CD14-positive monocyte (primary cell): ENCODE data around the gene PSMB7. TPM values are rescaled to one million over a fixed set of nuclear protein-coding genes. Genes with fewer than 3 reads are reported as not detected.

Experiments used
- DNase-seq, 3 donors: peaks; one replicate each; pipeline ENCODE4 v3.0.0-alpha.2; 2011 to 2022
- H2AFZ ChIP-seq: 2 replicates; pipeline ENCODE4 v1.6.0; 2012; ENCODE audit warnings: mild to moderate bottlenecking, low read depth, low read length, inconsistent platforms; ENCODE audit not compliant: insufficient read depth, poor library complexity, severe bottlenecking
- H3K27ac ChIP-seq, 2 donors: 1 replicate in 1 of 2; 2 replicates in 1 of 2; pipeline ENCODE4 v1.5.1; 2012 to 2013; ENCODE audit warnings: low read length in 2 of 2, control low read depth in 1 of 2, inconsistent platforms in 1 of 2, low read depth in 1 of 2, mild to moderate bottlenecking in 1 of 2
- H3K27me3 ChIP-seq, 2 donors: one replicate each; pipeline versions ENCODE4 v1.6.0 to v1.6.1; 2011 to 2013; ENCODE audit warnings: low read length in 2 of 2; ENCODE audit not compliant: control insufficient read depth in 2 of 2, insufficient read depth in 2 of 2
- H3K36me3 ChIP-seq, 2 donors: replicated peaks in 1 of 2; 1 replicate in 1 of 2; 2 replicates in 1 of 2; pipeline versions ENCODE4 v1.5.1 to v1.6.1; 2012 to 2013; ENCODE audit warnings: low read length in 2 of 2, control low read depth in 1 of 2, inconsistent platforms in 1 of 2, mild to moderate bottlenecking in 1 of 2; ENCODE audit not compliant: insufficient read depth in 2 of 2, control insufficient read depth in 1 of 2
- H3K4me1 ChIP-seq, 2 donors: 1 replicate in 1 of 2; 2 replicates in 1 of 2; pipeline versions ENCODE4 v1.5.1 to v1.6.1; 2012 to 2013; ENCODE audit warnings: low read length in 2 of 2, control low read depth in 1 of 2, inconsistent platforms in 1 of 2, mild to moderate bottlenecking in 1 of 2, moderate library complexity in 1 of 2; ENCODE audit not compliant: insufficient read depth in 2 of 2, control insufficient read depth in 1 of 2
- H3K4me2 ChIP-seq: replicated peaks from 2 replicates; pipeline ENCODE3; 2012; ENCODE audit warnings: low read length, moderate library complexity, mild to moderate bottlenecking; ENCODE audit not compliant: poor library complexity, severe bottlenecking; ENCODE audit errors: extremely low read depth
- H3K4me3 ChIP-seq, 3 experiments: fragments of 200-600 bp in 1 of 3; sonication (generic) in 1 of 3; replicated peaks in 1 of 3; 1 replicate in 2 of 3; 2 replicates in 1 of 3; pipeline ENCODE4 v1.5.1; 2011 to 2013; ENCODE audit warnings: low read length in 3 of 3, mild to moderate bottlenecking in 3 of 3, control low read depth in 2 of 3, low read depth in 2 of 3, inconsistent platforms in 1 of 3, moderate library complexity in 1 of 3
- H3K79me2 ChIP-seq: 2 replicates; pipeline ENCODE4 v1.6.0; 2012; ENCODE audit warnings: mild to moderate bottlenecking, control low read depth, inconsistent platforms, low read length, moderate library complexity; ENCODE audit not compliant: insufficient read depth
- H3K9ac ChIP-seq: 2 replicates; pipeline ENCODE4 v1.6.0; 2017; ENCODE audit warnings: low read length, mild to moderate bottlenecking; ENCODE audit not compliant: insufficient read depth, poor library complexity, severe bottlenecking
- H3K9me3 ChIP-seq, 2 donors: replicated peaks in 1 of 2; 1 replicate in 1 of 2; 2 replicates in 1 of 2; pipeline versions ENCODE4 v1.5.1 to v1.6.1; 2012 to 2013; ENCODE audit warnings: low read length in 2 of 2, control low read depth in 1 of 2; ENCODE audit not compliant: control insufficient read depth in 1 of 2, insufficient read depth in 1 of 2
- H4K20me1 ChIP-seq: 2 replicates; pipeline ENCODE4 v1.6.0; 2012; ENCODE audit warnings: mild to moderate bottlenecking, low read length, control low read depth, moderate library complexity; ENCODE audit not compliant: insufficient read depth
- H3K27ac Mint-ChIP-seq, 7 donors: one replicate each; pipeline ENCODE4 v1.8.0; 2020; ENCODE audit warnings: mild to moderate bottlenecking in 7 of 7, mixed read lengths in 7 of 7, moderate library complexity in 6 of 7, inconsistent platforms in 2 of 7
- H3K27me3 Mint-ChIP-seq, 3 donors: one replicate each; pipeline ENCODE4 v1.8.0; 2021 to 2022; ENCODE audit warnings: low read depth in 3 of 3, mild to moderate bottlenecking in 3 of 3, mixed read lengths in 3 of 3, moderate library complexity in 3 of 3, inconsistent platforms in 1 of 3
- H3K36me3 Mint-ChIP-seq, 2 donors: one replicate each; pipeline ENCODE4 v1.8.0; 2020; ENCODE audit warnings: mixed read lengths in 2 of 2, inconsistent platforms in 1 of 2, mild to moderate bottlenecking in 1 of 2
- H3K4me1 Mint-ChIP-seq: one replicate; pipeline ENCODE4 v1.8.0; 2020; ENCODE audit warnings: mild to moderate bottlenecking, mixed read lengths
- H3K4me3 Mint-ChIP-seq, 2 donors: one replicate each; pipeline ENCODE4 v1.8.0; 2020; ENCODE audit warnings: mild to moderate bottlenecking in 2 of 2, mixed read lengths in 2 of 2, moderate library complexity in 1 of 2
- H3K9me3 Mint-ChIP-seq, 7 donors: one replicate each; pipeline ENCODE4 v1.8.0; 2020 to 2022; ENCODE audit warnings: mixed read lengths in 7 of 7, mild to moderate bottlenecking in 6 of 7, moderate library complexity in 6 of 7, inconsistent platforms in 2 of 7
- CTCF ChIP-seq: fragments of 200-600 bp; IDR thresholded peaks from one replicate; pipeline ENCODE4 v1.8.0; 2022; ENCODE audit warnings: antibody characterized with exemption, mild to moderate bottlenecking
- WGBS: methylation state at CpG from one replicate; pipeline ENCODE4 v1.1.5; 2013; ENCODE audit warnings: missing lambda C conversion rate; ENCODE audit not compliant: insufficient coverage; 5-methylcytosine and 5-hydroxymethylcytosine counted together
- intact Hi-C, 2 donors: fragments of 100-400 bp; cut with micrococcal nuclease; formaldehyde crosslinking; loops; one replicate each; pipeline versions ENCODE4 v1.15.0 to v1.15.1; 2023
- polyA plus RNA-seq, 3 donors: library from polyadenylated mRNA; depleted of rRNA in 1 of 3; unstranded in 2 of 3; stranded (reverse) in 1 of 3; fragments of 300-500 nt in 2 of 3; fragments of >200 nt in 1 of 3; fragmentation: Illumina TruSeq in 2 of 3; gene quantifications; 1 replicate in 2 of 3; 2 replicates in 1 of 3; pipeline ENCODE4 v1.2.3, GENCODE V29; 2012 to 2021

Gene PSMB7
- polyA plus RNA-seq, 3 donors = 129 to 194 (median 191) TPM

- Histone ChIP-seq H4K20me1 (peaks cover 91% of the 10 kb centered on the region), H3K27ac (no peak overlapping the region), H3K27me3 (no peaks in the 10 kb centered on the region), H3K4me3 (no peak overlapping the region), H3K9ac (no peak overlapping the region), H2AFZ (no peak overlapping the region), H3K36me3 (peaks cover 93 to 99% of the 10 kb centered on the region in 2 donors), H3K9me3 (no peaks in the 10 kb centered on the region), H3K4me2 (no peak overlapping the region), H3K79me2 (peaks cover 7% of the 10 kb centered on the region), H3K4me1 (peaks cover 13 to 15% of the 10 kb centered on the region in 2 donors)
- DNase-seq = no peak
- 94% methylated on average over 9 of the region's 9 CpGs for WGBS
- intact Hi-C loops = no loop called here
- no peak for TF ChIP-seq CTCF
- no peak overlapping the region for H3K4me3 Mint-ChIP-seq
- H3K4me1 Mint-ChIP-seq = peaks cover 8% of the 10 kb centered on the region
- H3K9me3 Mint-ChIP-seq = no peaks in the 10 kb centered on the region
- H3K36me3 Mint-ChIP-seq = peaks cover 79 to 98% of the 10 kb centered on the region in 2 donors
- H3K27me3 Mint-ChIP-seq = no peaks in the 10 kb centered on the region
- peak overlapping the region in 1 of 7 donors; percentile 80 for H3K27ac Mint-ChIP-seq
Measured at GRCh38 chr9:124327491-124327890, 87.8 kb downstream of the PSMB7 start.

GRCh38 chr9:124326378-124326777, 88.9 kb downstream of the PSMB7 start:
- peaks cover 17% of the 10 kb centered on the region for H3K4me1 Mint-ChIP-seq
- no peak overlapping the region for H3K9ac ChIP-seq
- H3K4me1 ChIP-seq = peaks cover 24 to 26% of the 10 kb centered on the region in 2 donors
- peaks cover 16% of the 10 kb centered on the region for H3K79me2 ChIP-seq
- peaks cover 91 to 99% of the 10 kb centered on the region in 2 donors for H3K36me3 ChIP-seq
- H3K27ac Mint-ChIP-seq = no peak overlapping the region
- TF ChIP-seq CTCF = no peak
- H3K36me3 Mint-ChIP-seq = peaks cover 75 to 98% of the 10 kb centered on the region in 2 donors
- H3K27me3 Mint-ChIP-seq = no peaks in the 10 kb centered on the region
- H2AFZ ChIP-seq = no peak overlapping the region
- 95% methylated on average over 9 of the region's 21 CpGs for WGBS
- no peak overlapping the region for H3K27ac ChIP-seq
- no peaks in the 10 kb centered on the region for H3K9me3 ChIP-seq
- no peaks in the 10 kb centered on the region for H3K9me3 Mint-ChIP-seq
- intact Hi-C loops = no loop called here
- no peak overlapping the region for H3K4me2 ChIP-seq
- no peak for DNase-seq
- no peak overlapping the region for H3K4me3 ChIP-seq
- no peaks in the 10 kb centered on the region for H3K27me3 ChIP-seq
- no peak overlapping the region for H3K4me3 Mint-ChIP-seq
- H4K20me1 ChIP-seq = peaks cover 91% of the 10 kb centered on the region
